GM19099 (cell line): ENCODE measurements around the gene TSC22D1.

ENCODE experiments used
- POLR2A ChIP-seq: IDR thresholded peaks from 3 replicates; pipeline ENCODE4 v1.6.1; 2011; ENCODE audit warnings: low read depth; ENCODE audit not compliant: insufficient read length; ENCODE audit errors: extremely low read depth

Gene TSC22D1

DNA sequence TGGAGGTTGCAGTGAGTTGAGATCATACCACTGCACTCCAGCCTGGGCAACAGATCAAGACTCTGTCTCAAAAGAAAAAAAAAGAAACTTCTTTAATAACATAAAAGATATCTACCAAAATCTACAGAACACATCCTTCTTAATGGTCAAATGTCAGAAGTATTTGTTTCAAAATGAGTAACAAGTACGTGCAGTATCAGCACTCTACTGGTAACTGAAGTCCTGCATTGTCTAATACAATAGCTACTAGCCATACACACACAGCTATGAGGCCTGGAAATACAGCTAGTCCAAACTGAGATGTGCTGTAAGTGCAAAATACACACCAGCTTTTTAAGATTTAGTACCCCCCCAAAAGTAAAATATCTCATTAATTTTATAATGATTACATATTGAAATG lies 88.1 kb downstream of the TSC22D1 start:
- TF ChIP-seq POLR2A, result no peak

DNA sequence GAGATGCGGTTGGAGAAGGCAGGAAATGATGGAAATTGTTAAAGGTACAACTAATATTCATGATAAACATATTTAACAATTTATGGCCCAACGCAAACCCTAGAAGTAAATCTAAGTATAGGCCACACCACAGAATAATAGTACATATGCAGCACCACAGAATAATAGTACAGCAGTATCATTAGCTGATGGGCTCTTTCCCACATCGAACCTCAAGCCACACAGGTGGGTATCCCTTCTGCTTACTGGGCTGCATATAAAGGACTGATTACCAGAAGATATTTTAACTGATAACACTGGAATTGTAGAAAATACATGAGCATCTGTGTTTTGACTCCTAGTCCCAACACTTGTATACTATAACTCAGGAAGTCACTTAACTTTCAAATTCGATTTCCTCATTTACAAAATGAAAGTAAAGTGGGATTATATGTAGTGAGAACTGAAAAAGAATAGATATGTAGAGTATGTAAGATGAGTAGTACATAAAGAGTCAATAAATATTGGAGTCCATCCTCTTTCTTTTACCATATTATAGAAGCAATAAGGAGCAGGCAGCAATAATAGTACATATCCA lies 91.5 kb downstream of the TSC22D1 start:
- no peak for TF ChIP-seq POLR2A

DNA sequence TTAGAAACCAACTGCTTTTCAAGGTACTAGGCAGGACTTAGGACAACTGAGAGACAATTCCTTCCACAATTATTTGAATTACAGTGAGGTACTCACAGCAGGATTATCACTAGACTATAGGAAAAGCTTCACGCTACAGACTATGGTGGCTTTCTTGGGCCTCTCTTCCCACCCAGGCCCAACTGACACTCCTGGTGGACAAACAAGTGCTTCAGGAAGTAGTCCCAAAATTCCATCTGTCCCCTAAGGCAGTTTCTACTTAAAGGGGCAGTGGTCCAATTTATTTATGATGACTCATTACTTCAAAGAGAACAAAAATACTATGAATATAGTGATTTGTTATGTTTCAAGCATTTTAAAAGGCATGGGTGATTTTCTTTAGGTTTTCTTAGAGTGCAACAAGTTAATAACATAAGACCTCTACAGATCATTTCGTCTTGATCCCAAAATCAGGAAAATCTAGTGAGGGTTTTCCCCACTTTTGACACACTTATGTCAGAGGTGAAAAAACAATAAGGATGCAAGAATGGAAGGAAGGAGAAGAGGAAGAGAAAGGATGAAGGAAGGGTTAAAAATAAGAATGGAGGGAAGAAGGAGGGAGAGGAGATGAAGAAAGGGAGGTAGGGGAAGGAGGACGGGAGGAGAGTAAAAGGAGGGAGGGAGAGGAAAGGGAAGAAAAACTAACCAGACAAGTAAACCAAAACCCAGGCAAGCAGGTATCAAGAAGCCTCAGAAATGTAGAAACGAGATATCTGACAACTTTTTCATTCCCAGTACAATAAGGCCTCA lies 101.8 kb downstream of the TSC22D1 start:
- TF ChIP-seq POLR2A, result no peak

DNA sequence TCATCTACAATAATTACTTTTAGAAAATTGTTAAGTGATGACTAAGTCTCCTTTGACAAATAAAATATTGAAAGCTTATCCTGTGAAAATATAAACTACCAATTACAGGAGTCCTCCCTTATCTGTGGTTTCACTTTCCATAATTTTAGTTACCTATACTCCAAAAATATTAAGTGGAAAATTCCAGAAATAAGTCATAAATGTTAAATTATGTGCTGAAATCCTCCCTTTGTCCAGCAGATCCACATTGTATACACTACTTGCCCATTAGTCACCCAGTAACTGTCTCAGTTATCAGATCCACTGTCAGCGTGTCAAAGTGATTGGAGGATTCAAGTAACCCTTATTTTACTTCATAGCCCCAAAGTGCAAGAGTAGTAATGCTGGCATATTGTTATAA lies 104.4 kb downstream of the TSC22D1 start:
- no peak for TF ChIP-seq POLR2A

DNA sequence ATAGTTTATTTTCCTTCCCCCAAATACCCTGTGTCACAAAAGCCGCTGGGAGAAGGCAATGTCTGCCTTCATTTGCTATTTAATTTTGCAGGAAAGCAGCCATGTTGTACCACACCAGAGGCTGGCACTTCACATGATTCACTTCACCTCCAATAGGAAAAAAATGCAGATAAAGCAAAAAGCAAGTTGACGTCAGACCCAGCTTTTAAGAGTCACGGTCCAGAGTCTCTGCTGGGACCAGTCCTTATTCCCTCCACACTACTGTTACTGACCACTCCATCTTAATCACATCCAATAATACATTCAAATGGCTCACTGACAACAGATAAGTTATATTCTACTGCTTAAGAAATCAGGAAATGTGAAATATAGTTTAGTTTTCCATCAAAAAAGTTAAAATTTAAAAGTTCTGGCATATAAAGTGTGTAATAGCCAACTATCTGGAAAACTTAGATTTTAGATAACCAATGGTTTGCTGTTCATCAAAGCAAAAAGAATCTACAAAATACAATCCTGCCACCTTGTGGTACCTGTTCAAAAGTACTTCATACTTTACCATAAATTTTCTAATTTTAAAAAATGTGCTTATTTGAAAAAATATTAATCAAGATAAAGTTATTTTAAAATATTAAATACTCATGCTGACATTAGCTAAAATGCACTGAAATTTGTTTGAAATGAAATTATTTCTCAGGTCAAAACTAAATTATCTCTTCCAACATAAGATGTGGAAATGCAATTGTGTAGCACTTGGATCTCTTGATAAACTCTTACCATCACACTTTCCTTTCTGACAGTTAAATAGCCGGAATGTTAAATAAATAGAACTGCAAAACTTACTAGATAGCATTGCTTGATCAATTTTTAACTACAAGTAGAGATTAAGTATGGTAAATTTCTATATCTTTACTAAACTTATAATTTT lies 105.2 kb downstream of the TSC22D1 start:
- no peak for TF ChIP-seq POLR2A

DNA sequence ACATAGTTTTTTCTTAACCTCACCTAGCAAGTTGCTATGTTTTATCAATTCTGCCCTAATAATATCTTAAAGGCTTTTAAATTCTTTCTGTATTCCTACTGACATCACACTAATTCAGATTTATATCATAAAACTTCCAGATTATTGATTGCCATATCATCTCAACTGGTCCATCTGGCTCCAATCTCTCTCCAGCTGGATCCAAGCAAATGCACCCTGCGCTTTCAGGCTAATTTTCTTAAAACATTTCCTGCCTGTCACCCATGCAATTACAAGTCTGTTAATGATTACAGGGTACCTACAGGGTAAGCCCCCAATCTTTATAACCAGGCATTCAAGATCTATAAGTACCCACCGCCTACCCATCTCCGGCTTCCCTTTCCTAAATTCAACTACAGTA lies 107.3 kb downstream of the TSC22D1 start:
- TF ChIP-seq POLR2A, result no peak

DNA sequence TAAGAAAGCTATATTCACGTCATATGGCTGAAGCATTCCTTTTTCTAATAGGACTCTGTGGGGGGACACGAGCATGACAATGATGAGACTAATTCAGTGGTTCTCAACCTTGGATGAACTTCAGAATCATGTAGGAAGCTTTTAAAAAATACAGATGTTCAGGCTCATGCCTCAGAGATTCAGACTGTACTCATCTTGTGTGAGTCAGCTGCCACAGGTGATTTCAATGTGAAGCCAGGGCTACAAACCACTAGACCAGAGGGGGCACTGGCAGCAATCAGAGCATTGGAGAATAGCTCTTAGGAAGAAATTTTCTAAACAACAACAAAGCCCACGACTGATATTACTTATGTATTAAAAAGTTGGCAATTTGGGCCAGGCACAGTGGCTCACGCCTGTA lies 110.8 kb downstream of the TSC22D1 start:
- no peak for TF ChIP-seq POLR2A

DNA sequence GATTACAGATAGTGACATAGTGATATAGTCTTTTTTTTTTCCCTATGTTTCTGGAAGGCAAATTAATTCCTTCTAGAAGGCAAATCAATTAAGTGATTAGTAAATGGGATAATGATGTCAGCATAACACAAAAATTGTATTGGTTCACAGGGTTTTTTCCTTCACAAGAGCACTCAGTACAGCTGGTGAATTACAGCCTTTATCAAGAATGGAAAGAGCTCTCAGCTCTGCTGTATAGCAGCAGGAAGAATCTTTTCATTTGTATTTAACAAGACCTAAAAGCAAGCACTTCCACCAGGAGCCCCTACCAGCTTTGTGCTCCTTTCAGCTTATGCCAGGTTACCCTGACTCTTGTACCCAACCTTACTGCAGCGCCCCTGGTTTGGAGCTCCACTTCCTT lies 111.7 kb downstream of the TSC22D1 start:
- TF ChIP-seq POLR2A, result no peak

DNA sequence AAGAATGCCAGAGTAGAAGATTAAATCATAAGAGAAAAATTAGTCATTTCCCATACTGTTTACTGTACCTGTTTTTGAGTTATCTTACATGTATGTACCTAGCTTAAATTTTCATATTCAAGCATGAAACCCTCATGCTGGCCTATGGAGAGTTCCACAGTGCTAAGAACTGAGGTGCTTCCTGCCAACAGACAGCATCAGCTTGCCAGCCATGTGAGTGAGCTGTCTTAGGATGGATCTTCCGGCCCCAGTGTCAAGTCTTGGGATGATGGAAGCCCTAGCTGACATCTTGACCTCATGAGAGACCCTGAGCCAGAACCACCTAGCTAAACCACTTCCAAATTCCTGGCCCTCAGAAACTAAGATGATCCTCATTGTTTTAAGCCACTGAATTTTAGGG lies 112.4 kb downstream of the TSC22D1 start:
- TF ChIP-seq POLR2A, result no peak

DNA sequence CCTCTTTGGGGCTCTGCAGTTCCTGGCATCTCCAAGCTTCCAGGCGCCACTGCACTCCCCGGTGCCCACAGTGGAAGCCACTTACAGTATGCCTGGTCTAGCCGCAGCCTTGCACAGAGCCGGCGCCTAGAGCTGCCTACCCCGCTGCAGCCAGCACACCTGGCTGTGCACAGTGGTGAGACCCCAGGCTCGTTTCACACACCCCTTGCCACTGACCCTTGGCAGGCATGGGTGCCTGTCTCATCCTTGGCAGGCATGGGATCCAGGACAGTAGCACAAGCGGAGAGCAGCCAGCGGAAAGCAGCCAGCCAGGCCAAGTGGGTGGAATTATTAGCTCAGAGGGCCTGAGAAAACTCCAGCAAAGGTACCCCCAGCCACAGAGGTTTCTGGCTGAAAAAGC lies 116.5 kb downstream of the TSC22D1 start:
- no peak for TF ChIP-seq POLR2A

DNA sequence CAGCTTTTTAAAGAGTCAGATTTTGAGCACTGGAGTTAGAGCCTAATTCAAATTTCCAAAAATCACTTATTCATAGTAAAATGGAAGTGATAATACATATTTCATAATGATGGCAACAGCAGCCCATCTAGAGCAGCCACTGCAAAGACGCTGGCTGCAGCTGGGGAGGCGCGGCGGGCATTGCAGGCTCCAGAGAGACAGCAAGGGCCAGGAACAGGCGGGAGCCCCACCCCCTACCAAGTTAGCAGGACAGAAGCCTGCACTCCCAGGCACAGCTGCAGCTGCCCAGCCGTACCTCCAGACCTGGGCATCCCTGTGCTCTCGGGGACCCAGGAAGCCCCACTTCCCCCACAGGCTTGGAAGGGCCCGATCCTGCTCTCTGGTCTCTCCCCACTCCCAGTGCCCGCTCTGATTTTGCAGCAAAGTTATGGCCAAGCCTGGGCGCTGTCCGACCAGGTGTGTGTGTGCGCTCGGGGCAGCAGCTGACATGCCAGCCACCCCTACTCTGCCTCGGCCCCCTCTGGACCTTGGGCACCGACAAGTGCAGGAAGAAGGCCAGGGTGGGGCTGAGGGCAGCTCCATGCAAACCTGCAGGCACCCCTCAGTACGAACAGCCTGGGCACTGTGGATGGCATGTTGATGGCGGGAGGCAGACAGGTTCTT lies 117.7 kb downstream of the TSC22D1 start:
- TF ChIP-seq POLR2A, result no peak

DNA sequence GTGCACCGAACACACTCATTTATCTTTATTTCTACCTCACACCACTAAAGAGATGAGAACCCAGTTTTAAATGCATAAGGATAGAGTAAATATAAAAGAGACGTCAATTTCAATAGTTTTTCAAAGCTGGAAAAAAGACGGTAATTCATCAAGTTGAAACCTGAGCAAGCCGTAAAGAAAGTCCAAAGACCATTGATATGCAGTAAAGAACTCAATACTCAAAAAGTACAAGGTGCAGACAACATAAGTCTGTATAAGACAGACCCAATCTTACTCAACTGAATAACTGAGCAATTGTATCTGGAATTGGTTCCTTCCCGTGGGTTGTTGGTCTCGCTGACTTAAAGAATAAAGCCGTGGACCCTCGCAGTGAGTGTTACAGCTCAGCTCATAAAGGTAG lies 120.4 kb downstream of the TSC22D1 start:
- no peak for TF ChIP-seq POLR2A

DNA sequence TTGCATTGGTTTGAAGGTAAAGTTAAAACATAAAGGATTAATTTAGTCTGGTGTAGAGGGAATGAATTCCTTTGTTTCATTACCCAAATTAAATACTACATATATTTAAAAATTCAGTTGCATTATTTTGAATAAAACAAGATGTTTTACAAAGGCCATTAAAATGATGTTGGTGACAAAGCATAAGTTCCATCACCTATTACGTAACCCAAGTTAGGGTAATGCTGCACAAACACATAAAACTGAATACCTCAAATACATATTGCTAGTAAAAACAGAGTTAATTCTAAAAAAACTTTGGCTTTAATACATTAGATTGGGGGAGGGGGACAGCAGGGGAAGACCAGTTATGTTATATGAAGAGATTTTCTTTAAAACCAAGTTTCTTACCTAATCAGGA lies 122.2 kb downstream of the TSC22D1 start:
- TF ChIP-seq POLR2A, result no peak

DNA sequence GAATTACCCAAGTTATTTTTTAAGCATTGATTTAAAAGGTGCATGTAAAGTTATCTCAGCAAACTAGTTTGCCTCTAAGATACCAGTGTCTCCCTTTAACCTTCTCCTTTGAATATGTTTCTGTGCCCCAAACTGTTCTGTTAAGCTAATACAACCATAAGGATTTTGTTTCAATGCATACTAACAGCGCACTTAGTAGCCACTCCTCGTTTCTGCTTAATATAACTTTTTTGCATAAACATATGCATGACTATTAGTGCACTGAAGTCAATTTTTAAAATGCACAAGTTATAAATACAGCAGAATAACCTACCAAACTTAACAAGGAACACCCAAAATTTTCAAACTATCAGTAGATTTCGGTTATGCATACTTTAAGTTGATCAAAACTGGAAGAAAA lies 123.1 kb downstream of the TSC22D1 start:
- TF ChIP-seq POLR2A, result no peak

DNA sequence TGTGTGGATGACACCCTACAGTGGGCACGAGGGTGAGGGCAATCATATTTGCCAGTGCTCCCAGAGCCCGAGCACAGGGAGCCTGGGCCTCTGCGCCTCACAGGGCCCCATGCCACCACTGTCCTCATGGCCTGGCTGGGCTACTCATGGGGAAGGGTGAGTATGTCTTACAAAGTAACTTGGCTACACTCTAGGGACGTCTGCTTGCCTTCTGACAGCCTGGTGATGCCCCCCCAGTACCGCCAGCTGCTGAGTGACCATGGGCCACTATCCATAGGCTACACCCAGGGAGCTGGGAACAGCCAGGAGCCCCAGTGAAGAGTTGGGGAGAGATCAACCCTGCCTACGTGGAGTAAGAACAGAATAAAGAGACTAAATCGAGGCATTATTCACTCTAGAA lies 123.7 kb downstream of the TSC22D1 start:
- TF ChIP-seq POLR2A, result no peak
